Esophagus muscularis mucosa (tissue), 4 donors: ENCODE results near the gene TCF7. TPM values are rescaled to one million over a fixed set of nuclear protein-coding genes. Genes with fewer than 3 reads are reported as not detected.

Experiments
- DNase-seq: peaks from one replicate; pipeline ENCODE4 v3.0.0-alpha.2; 2017; ENCODE audit errors: extremely low spot score
- H3K27ac ChIP-seq, 4 donors: fragments of 200-600 bp; sonication (generic); replicated peaks in 1 of 4; 1 replicate in 3 of 4; 2 replicates in 1 of 4; pipeline ENCODE4 v1.5.1; 2016 to 2019; ENCODE audit warnings: mild to moderate bottlenecking in 1 of 4
- H3K27me3 ChIP-seq, 4 donors: fragments of 200-600 bp; sonication (generic); one replicate each; pipeline versions ENCODE4 v1.5.1 to v1.6.0; 2016 to 2019
- H3K36me3 ChIP-seq, 4 donors: fragments of 200-600 bp; sonication (generic); one replicate each; pipeline ENCODE4 v1.5.1; 2016 to 2019
- H3K4me1 ChIP-seq, 4 donors: fragments of 200-600 bp; sonication (generic); one replicate each; pipeline ENCODE4 v1.5.1; 2016 to 2019
- H3K4me3 ChIP-seq, 4 donors: fragments of 200-600 bp; sonication (generic); 1 replicate in 2 of 4; 2 replicates in 2 of 4; pipeline ENCODE4 v1.5.1; 2016 to 2019; ENCODE audit warnings: mild to moderate bottlenecking in 4 of 4, moderate library complexity in 1 of 4
- H3K9me3 ChIP-seq, 4 donors: fragments of 200-600 bp; sonication (generic); 1 replicate in 3 of 4; 2 replicates in 1 of 4; pipeline ENCODE4 v1.5.1; 2016 to 2019
- CTCF ChIP-seq, 3 experiments: fragments of 200-600 bp in 2 of 3; fragments of 450-650 bp in 1 of 3; sonication (generic) in 2 of 3; IDR thresholded peaks; one replicate each; pipeline ENCODE4 v1.5.1; 2017 to 2019; ENCODE audit warnings: antibody characterized with exemption in 3 of 3, mild to moderate bottlenecking in 2 of 3, moderate library complexity in 1 of 3
- EP300 ChIP-seq: sonication (generic); formaldehyde crosslinking; IDR thresholded peaks from one replicate; pipeline ENCODE4 v1.6.1; 2017; ENCODE audit warnings: antibody characterized with exemption
- POLR2A ChIP-seq: fragments of 450-650 bp; IDR thresholded peaks from one replicate; pipeline ENCODE4 v1.6.1; 2017; ENCODE audit warnings: antibody characterized with exemption, moderate library complexity, mild to moderate bottlenecking, low read depth
- POLR2AphosphoS5 ChIP-seq, 2 donors: sonication (generic); formaldehyde crosslinking; IDR thresholded peaks; one replicate each; pipeline ENCODE4 v1.6.1; 2017; ENCODE audit warnings: antibody characterized with exemption in 2 of 2
- WGBS: methylation state at CpG from one replicate; pipeline ENCODE4 v1.1.5; 2018; 5-methylcytosine and 5-hydroxymethylcytosine counted together
- intact Hi-C: fragments of 100-400 bp; cut with DNase I; formaldehyde crosslinking; loops from one replicate; pipeline ENCODE4 v1.15.1; 2023
- total RNA-seq, 4 donors: library from RNA; depleted of rRNA; stranded (reverse); fragments of >200 nt; gene quantifications; one replicate each; pipeline versions ENCODE4 v1.1.0 to v1.2.1, GENCODE V29; 2016

The TCF7 gene
- total RNA-seq, 4 donors from 2014 or later = 0.99 to 2.1 (median 1.5) TPM

GRCh38 chr5:134177369-134178095, 63.1 kb downstream of the TCF7 start:
- WGBS = 35% methylated on average over 11 of the region's 29 CpGs
- peaks cover 6 to 13% (median 11%) of the 10 kb centered on the region in 4 donors for H3K36me3 ChIP-seq
- H3K4me1 ChIP-seq = peaks cover 28 to 43% (median 38%) of the 10 kb centered on the region in 4 donors
- DNase-seq = peak; percentile 94
- intact Hi-C loops = loop anchor here (5.0 to 10.0 kb wide), 2 partner anchors 50 to 397 kb away; partner anchors contain the start of gene PPP2CA
- H3K9me3 ChIP-seq = no peaks in the 10 kb centered on the region
- H3K27me3 ChIP-seq = no peaks in the 10 kb centered on the region
- TF ChIP-seq POLR2A (no peak), CTCF (IDR thresholded peaks at IDR 0.05) (no peak)
- H3K4me3 ChIP-seq = peak overlapping the region; percentile 67 to 94 (median 94)
- peak overlapping the region; percentile 95 to 99 (median 98) for H3K27ac ChIP-seq

DNA sequence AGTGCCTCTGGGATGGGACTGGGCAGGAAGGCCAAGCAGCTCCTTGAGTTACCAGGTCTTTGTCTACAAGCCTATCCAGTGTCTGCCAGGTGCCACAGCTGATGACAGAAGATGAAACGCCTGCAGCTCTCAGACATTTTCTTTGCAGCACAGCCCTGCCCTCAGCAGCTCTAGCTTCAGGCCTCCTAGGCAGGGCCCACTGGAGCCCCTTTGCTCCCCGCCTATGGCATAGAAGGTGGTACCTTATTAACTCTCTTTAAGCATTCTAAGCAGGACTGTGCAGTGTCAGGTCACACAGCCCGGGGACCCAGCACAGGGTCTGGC, 63.6 kb downstream of the TCF7 start:
- Histone ChIP-seq H3K27me3 (no peaks in the 10 kb centered on the region), H3K36me3 (peaks cover under 1 to 8% (median 6%) of the 10 kb centered on the region in 4 donors), H3K27ac (peak overlapping the region in 3 of 4 donors; percentile 95 to 99 (median 99)), H3K9me3 (no peaks in the 10 kb centered on the region), H3K4me1 (peaks cover 27 to 37% (median 34%) of the 10 kb centered on the region in 4 donors), H3K4me3 (peak overlapping the region in 2 of 4 donors; percentile 93 to 94)
- TF ChIP-seq POLR2A = no peak
- no peak for TF ChIP-seq CTCF (IDR thresholded peaks at IDR 0.05)
- TF ChIP-seq POLR2AphosphoS5 (IDR thresholded peaks at IDR 0.05) = no peak
- TF ChIP-seq EP300 = no peak
- 80% methylated on average over 1 of the region's 3 CpGs for WGBS
- intact Hi-C loops = loop anchor here (5.0 to 10.0 kb wide), 2 partner anchors 49 to 397 kb away; partner anchors contain the start of gene PPP2CA
- no peak for DNase-seq

DNA sequence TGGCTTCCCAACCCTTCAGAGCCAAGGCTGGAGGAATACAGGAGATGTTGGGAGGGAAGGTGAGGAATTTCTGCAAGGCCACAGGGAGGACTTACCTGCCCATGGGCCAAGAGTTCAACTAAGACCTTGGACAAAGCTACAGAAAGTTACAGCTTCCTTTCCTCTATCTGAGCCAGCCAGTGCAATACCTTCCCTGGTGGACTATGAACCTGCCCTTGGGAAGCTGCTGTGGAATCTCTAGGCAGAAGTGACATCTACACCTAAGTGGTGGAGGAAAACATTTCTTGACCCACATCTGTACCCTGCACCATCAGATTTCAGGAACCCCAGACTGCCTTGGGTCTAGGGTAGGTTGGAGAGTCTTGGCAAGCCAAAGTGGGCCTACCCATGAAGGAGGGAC, 69.0 kb downstream of the TCF7 start:
- intact Hi-C loops = no loop called here
- peaks cover 0 to 8% (median 2%) of the 10 kb centered on the region in 4 donors for H3K4me1 ChIP-seq
- H3K9me3 ChIP-seq = no peaks in the 10 kb centered on the region
- no peak for DNase-seq
- no peaks in the 10 kb centered on the region for H3K36me3 ChIP-seq
- H3K27ac ChIP-seq = no peak overlapping the region
- TF ChIP-seq CTCF (IDR thresholded peaks at IDR 0.05) (no peak), POLR2A (no peak), EP300 (no peak)
- no peak overlapping the region for H3K4me3 ChIP-seq
- no peaks in the 10 kb centered on the region for H3K27me3 ChIP-seq

GRCh38 chr5:134184155-134185135, 70.0 kb downstream of the TCF7 start:
- WGBS = 53% methylated on average over 11 of the region's 11 CpGs
- no peak for DNase-seq
- Histone ChIP-seq H3K27me3 (no peaks in the 10 kb centered on the region), H3K4me3 (no peak overlapping the region), H3K36me3 (no peaks in the 10 kb centered on the region), H3K9me3 (no peaks in the 10 kb centered on the region), H3K27ac (no peak overlapping the region), H3K4me1 (peaks cover 0 to 8% (median 2%) of the 10 kb centered on the region in 4 donors)
- intact Hi-C loops = loop anchor here (1.0 kb wide), 1 partner anchor 105 kb away; no protein-coding TSS in a partner anchor
- TF ChIP-seq POLR2AphosphoS5 (IDR thresholded peaks at IDR 0.05) = peak in 1 of 2 donors; percentile 21
- no peak for TF ChIP-seq POLR2A
- peak; percentile 81 to 97 (median 90) for TF ChIP-seq CTCF (IDR thresholded peaks at IDR 0.05)
